Muscle of leg (tissue), 11 donors: ENCODE data around the gene EP400. TPM values are rescaled to one million over a fixed set of nuclear protein-coding genes. Genes with fewer than 3 reads are reported as not detected.

Experiments used
- DNase-seq: peaks from one replicate; pipeline ENCODE4 v3.0.0; 2013
- H3K27ac ChIP-seq: one replicate; pipeline ENCODE4 v1.5.1; 2013; ENCODE audit warnings: mild to moderate bottlenecking, low read length, control low read depth
- H3K27me3 ChIP-seq: one replicate; pipeline ENCODE4 v1.6.1; 2013; ENCODE audit warnings: low read length; ENCODE audit not compliant: control insufficient read depth, insufficient read depth
- H3K36me3 ChIP-seq: one replicate; pipeline ENCODE4 v1.6.1; 2013; ENCODE audit warnings: low read length; ENCODE audit not compliant: control insufficient read depth, insufficient read depth
- H3K4me1 ChIP-seq: one replicate; pipeline ENCODE4 v1.6.1; 2013; ENCODE audit warnings: low read length; ENCODE audit not compliant: control insufficient read depth, insufficient read depth
- H3K4me3 ChIP-seq: one replicate; pipeline ENCODE4 v1.5.1; 2013; ENCODE audit warnings: low read length, control low read depth
- H3K9me3 ChIP-seq: replicated peaks from 2 replicates; pipeline ENCODE4 v1.6.1; 2013; ENCODE audit warnings: low read depth, low read length; ENCODE audit not compliant: control insufficient read depth
- WGBS: methylation state at CpG from one replicate; pipeline ENCODE4 v1.1.5; 2013; ENCODE audit warnings: missing lambda C conversion rate; ENCODE audit not compliant: insufficient coverage; 5-methylcytosine and 5-hydroxymethylcytosine counted together
- polyA plus RNA-seq, 8 donors: library from polyadenylated mRNA; unstranded; fragments of 120-200 nt; gene quantifications; one replicate each; pipeline versions ENCODE4 v1.2.1 to v1.2.3, GENCODE V29; 2013; ENCODE audit warnings: inconsistent platforms in 1 of 8, low replicate concordance in 1 of 8; ENCODE audit not compliant: insufficient read length in 8 of 8, insufficient read depth in 1 of 8
- total RNA-seq: library from RNA; stranded (reverse); fragments of 120-200 nt; gene quantifications from one replicate; pipeline ENCODE4 v1.2.4, GENCODE V29; 2013

The EP400 gene
- total and polyA plus RNA-seq, 9 donors: 9.0 to 30.5 (median 22.7) TPM

GRCh38 chr12:132116709-132117557 is 167.2 kb downstream of the EP400 start:
- no peak overlapping the region for H3K4me3 ChIP-seq
- H3K9me3 ChIP-seq: no peaks in the 10 kb centered on the region
- H3K36me3 ChIP-seq: peaks cover 31% of the 10 kb centered on the region
- no peak for DNase-seq
- WGBS: 96% methylated on average over 58 of the region's 58 CpGs
- H3K27me3 ChIP-seq: no peaks in the 10 kb centered on the region
- H3K27ac ChIP-seq: no peak overlapping the region
- H3K4me1 ChIP-seq: no peaks in the 10 kb centered on the region

GRCh38 chr12:132117558-132117875 is 167.8 kb downstream of the EP400 start:
- H3K4me1 ChIP-seq: no peaks in the 10 kb centered on the region
- 83% methylated on average over 5 of the region's 10 CpGs for WGBS
- DNase-seq: no peak
- no peaks in the 10 kb centered on the region for H3K9me3 ChIP-seq
- H3K36me3 ChIP-seq: peaks cover 35% of the 10 kb centered on the region
- H3K27me3 ChIP-seq: no peaks in the 10 kb centered on the region
- H3K4me3 ChIP-seq: no peak overlapping the region
- no peak overlapping the region for H3K27ac ChIP-seq

DNA sequence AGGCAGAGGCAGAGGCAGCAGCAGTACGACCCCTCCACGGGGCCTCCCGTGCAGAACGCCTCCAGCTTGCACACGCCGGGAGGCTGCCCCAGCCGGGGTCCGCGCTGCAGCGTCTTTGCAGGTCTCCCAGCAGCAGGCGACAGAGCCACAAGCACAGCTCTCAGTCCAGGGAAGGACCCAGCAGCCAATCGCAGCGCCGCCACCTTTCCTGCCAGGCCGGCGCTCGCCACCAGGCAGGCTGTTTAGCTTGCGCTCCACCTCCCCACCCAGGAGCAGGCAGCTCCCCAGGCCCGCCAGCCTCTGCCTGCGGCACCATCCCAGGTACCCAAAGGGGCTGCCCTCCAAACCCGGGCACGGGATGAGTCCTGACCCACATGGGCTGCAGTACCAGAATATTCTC is 169.1 kb downstream of the EP400 start:
- no peak for DNase-seq
- H3K27ac ChIP-seq: no peak overlapping the region
- H3K4me3 ChIP-seq: no peak overlapping the region
- H3K4me1 ChIP-seq: no peaks in the 10 kb centered on the region
- no peaks in the 10 kb centered on the region for H3K27me3 ChIP-seq
- WGBS: 85% methylated on average over 22 of the region's 22 CpGs
- no peaks in the 10 kb centered on the region for H3K9me3 ChIP-seq
- H3K36me3 ChIP-seq: peaks cover 33% of the 10 kb centered on the region

GRCh38 chr12:132121283-132121682 is 171.5 kb downstream of the EP400 start:
- Histone ChIP-seq H3K9me3 (no peaks in the 10 kb centered on the region), H3K36me3 (peaks cover 29% of the 10 kb centered on the region), H3K27ac (no peak overlapping the region), H3K4me3 (no peak overlapping the region), H3K27me3 (no peaks in the 10 kb centered on the region), H3K4me1 (no peaks in the 10 kb centered on the region)
- 86% methylated on average over 8 of the region's 14 CpGs for WGBS
- no peak for DNase-seq

- H3K36me3 ChIP-seq: peaks cover 41% of the 10 kb centered on the region
- H3K4me1 ChIP-seq: no peaks in the 10 kb centered on the region
- 98% methylated on average over 11 of the region's 12 CpGs for WGBS
- no peaks in the 10 kb centered on the region for H3K27me3 ChIP-seq
- no peak overlapping the region for H3K27ac ChIP-seq
- no peak overlapping the region for H3K4me3 ChIP-seq
- DNase-seq: no peak
- H3K9me3 ChIP-seq: peaks cover 6% of the 10 kb centered on the region
Measured at GRCh38 chr12:132123970-132124765, 174.4 kb downstream of the EP400 start.

- peaks cover 6% of the 10 kb centered on the region for H3K9me3 ChIP-seq
- 98% methylated on average over 13 of the region's 19 CpGs for WGBS
- no peak for DNase-seq
Measured at GRCh38 chr12:132124766-132125425, 175.2 kb downstream of the EP400 start.

DNA sequence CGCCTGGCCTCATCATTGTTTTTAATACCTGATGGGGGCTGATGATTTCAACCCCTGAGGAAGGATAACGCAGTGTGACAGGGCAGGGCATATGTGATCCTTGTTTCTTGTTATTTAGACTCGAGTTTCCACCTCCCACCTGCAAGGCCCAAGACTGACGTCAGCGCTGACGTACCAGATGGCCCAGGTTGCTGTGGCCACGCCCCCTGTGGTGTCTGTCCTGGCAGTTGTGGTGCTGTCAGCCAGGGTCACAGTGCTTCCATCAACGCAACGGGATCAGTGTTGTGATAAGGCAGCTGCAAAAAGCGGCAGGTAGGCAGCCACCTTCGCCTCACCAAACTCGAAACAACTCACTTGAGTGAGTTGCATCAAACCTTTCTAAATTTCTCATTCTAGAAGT is 176.0 kb downstream of the EP400 start:
- no peak for DNase-seq
- Histone ChIP-seq H3K27me3 (no peaks in the 10 kb centered on the region), H3K27ac (no peak overlapping the region), H3K36me3 (peaks cover 37% of the 10 kb centered on the region), H3K9me3 (peaks cover 6% of the 10 kb centered on the region), H3K4me1 (no peaks in the 10 kb centered on the region), H3K4me3 (no peak overlapping the region)
- 96% methylated on average over 6 of the region's 12 CpGs for WGBS

More at GRCh38 chr12:132124766-132125425, 175.2 kb downstream of the EP400 start:
- Histone ChIP-seq H3K27ac (no peak overlapping the region), H3K27me3 (no peaks in the 10 kb centered on the region), H3K4me3 (no peak overlapping the region), H3K36me3 (peaks cover 41% of the 10 kb centered on the region), H3K4me1 (no peaks in the 10 kb centered on the region)

- H3K36me3 ChIP-seq: peaks cover 30% of the 10 kb centered on the region
Measured at GRCh38 chr12:132127041-132127440, 177.3 kb downstream of the EP400 start.

DNA sequence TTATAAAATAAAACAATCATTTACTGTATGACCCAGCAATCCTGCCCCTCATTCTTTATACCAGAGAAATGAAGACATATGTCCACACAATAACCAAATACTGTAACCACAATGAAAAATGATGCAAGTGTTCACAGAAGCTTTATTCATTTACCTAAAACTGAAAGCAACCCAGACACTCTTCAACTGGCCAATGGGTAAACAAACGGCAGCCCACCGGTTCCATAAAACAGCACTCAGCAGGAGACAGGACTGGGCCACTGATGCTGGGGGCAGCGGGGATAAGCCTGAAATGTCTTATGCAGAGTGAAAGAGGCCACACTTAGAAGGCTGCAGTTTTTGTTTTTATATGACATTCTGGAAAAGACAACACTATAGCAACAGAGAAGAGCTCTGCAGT is 179.3 kb downstream of the EP400 start:
- H3K4me1 ChIP-seq: no peaks in the 10 kb centered on the region
- no peaks in the 10 kb centered on the region for H3K27me3 ChIP-seq
- peaks cover 27% of the 10 kb centered on the region for H3K36me3 ChIP-seq
- DNase-seq: no peak
- H3K9me3 ChIP-seq: peaks cover 6% of the 10 kb centered on the region
- 100% methylated on average over 1 of the region's 3 CpGs for WGBS
- no peak overlapping the region for H3K4me3 ChIP-seq
- no peak overlapping the region for H3K27ac ChIP-seq

More at GRCh38 chr12:132127041-132127440, 177.3 kb downstream of the EP400 start:
- 83% methylated on average over 3 of the region's 8 CpGs for WGBS
- H3K27me3 ChIP-seq: no peaks in the 10 kb centered on the region
- H3K9me3 ChIP-seq: peaks cover 6% of the 10 kb centered on the region
- DNase-seq: no peak
- no peak overlapping the region for H3K27ac ChIP-seq
- no peaks in the 10 kb centered on the region for H3K4me1 ChIP-seq
- no peak overlapping the region for H3K4me3 ChIP-seq

GRCh38 chr12:132130690-132131089 is 180.9 kb downstream of the EP400 start:
- 81% methylated on average over 14 of the region's 14 CpGs for WGBS
- Histone ChIP-seq H3K9me3 (peaks cover 6% of the 10 kb centered on the region), H3K4me3 (no peak overlapping the region), H3K4me1 (no peaks in the 10 kb centered on the region), H3K27me3 (no peaks in the 10 kb centered on the region), H3K36me3 (peaks cover 19% of the 10 kb centered on the region), H3K27ac (no peak overlapping the region)
- no peak for DNase-seq
